ENCODE data around the gene ZC3H18. TPM values are rescaled to one million over a fixed set of nuclear protein-coding genes. Genes with fewer than 3 reads are reported as not detected.

The ZC3H18 gene
- polyA plus RNA-seq, 1 donor from 2014 or later: 12.8 TPM

GRCh38 chr16:88629835-88630234, 59.6 kb downstream of the ZC3H18 start:
- no peaks in the 10 kb centered on the region for H3F3A ChIP-seq (ENCODE audit: insufficient read depth, low read length, poor library complexity, severe bottlenecking)
- no peak overlapping the region for H3K27ac ChIP-seq (ENCODE audit: low read length)
- TF ChIP-seq EZH2 (IDR thresholded peaks at IDR 0.05; ENCODE audit: borderline replicate concordance, insufficient read depth, low read length, poor library complexity, severe bottlenecking) (no peak), MXI1 (conservative IDR thresholded peaks at IDR 0.05; ENCODE audit: poor library complexity, severe bottlenecking) (no peak), RAD21 (conservative IDR thresholded peaks at IDR 0.05) (no peak), POLR2AphosphoS5 (IDR thresholded peaks at IDR 0.05) (no peak), SMC3 (conservative IDR thresholded peaks at IDR 0.05; ENCODE audit: poor library complexity) (no peak), TAF1 (IDR thresholded peaks at IDR 0.05; ENCODE audit: low read depth) (no peak), EP300 (conservative IDR thresholded peaks at IDR 0.05; ENCODE audit: poor library complexity, severe bottlenecking) (no peak)
- TF ChIP-seq, protein P1, sequence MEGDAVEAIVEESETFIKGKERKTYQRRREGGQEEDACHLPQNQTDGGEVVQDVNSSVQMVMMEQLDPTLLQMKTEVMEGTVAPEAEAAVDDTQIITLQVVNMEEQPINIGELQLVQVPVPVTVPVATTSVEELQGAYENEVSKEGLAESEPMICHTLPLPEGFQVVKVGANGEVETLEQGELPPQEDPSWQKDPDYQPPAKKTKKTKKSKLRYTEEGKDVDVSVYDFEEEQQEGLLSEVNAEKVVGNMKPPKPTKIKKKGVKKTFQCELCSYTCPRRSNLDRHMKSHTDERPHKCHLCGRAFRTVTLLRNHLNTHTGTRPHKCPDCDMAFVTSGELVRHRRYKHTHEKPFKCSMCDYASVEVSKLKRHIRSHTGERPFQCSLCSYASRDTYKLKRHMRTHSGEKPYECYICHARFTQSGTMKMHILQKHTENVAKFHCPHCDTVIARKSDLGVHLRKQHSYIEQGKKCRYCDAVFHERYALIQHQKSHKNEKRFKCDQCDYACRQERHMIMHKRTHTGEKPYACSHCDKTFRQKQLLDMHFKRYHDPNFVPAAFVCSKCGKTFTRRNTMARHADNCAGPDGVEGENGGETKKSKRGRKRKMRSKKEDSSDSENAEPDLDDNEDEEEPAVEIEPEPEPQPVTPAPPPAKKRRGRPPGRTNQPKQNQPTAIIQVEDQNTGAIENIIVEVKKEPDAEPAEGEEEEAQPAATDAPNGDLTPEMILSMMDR (IDR thresholded peaks at IDR 0.05; ENCODE audit: poor library complexity, severe bottlenecking): no peak
- TF ChIP-seq, protein P2, sequence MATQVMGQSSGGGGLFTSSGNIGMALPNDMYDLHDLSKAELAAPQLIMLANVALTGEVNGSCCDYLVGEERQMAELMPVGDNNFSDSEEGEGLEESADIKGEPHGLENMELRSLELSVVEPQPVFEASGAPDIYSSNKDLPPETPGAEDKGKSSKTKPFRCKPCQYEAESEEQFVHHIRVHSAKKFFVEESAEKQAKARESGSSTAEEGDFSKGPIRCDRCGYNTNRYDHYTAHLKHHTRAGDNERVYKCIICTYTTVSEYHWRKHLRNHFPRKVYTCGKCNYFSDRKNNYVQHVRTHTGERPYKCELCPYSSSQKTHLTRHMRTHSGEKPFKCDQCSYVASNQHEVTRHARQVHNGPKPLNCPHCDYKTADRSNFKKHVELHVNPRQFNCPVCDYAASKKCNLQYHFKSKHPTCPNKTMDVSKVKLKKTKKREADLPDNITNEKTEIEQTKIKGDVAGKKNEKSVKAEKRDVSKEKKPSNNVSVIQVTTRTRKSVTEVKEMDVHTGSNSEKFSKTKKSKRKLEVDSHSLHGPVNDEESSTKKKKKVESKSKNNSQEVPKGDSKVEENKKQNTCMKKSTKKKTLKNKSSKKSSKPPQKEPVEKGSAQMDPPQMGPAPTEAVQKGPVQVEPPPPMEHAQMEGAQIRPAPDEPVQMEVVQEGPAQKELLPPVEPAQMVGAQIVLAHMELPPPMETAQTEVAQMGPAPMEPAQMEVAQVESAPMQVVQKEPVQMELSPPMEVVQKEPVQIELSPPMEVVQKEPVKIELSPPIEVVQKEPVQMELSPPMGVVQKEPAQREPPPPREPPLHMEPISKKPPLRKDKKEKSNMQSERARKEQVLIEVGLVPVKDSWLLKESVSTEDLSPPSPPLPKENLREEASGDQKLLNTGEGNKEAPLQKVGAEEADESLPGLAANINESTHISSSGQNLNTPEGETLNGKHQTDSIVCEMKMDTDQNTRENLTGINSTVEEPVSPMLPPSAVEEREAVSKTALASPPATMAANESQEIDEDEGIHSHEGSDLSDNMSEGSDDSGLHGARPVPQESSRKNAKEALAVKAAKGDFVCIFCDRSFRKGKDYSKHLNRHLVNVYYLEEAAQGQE (IDR thresholded peaks at IDR 0.05; ENCODE audit: borderline replicate concordance): no peak
- H2AFZ ChIP-seq (ENCODE audit: low read depth, low read length): no peak overlapping the region
- no peaks in the 10 kb centered on the region for H3K9me3 ChIP-seq (ENCODE audit: low read length)
- no peak overlapping the region for H3K9ac ChIP-seq (ENCODE audit: low read length)
- H3K36me3 ChIP-seq (ENCODE audit: insufficient read depth, low read length): no peaks in the 10 kb centered on the region
- no peak overlapping the region for H3K4me3 ChIP-seq (ENCODE audit: low read length)
- no peak overlapping the region for H3K4me2 ChIP-seq (ENCODE audit: low read length)
- no peaks in the 10 kb centered on the region for H3K9me2 ChIP-seq (ENCODE audit: insufficient read depth, low read length)
- H3K27me3 ChIP-seq (ENCODE audit: insufficient read depth, low read depth, low read length): peaks cover 12% of the 10 kb centered on the region
- no peaks in the 10 kb centered on the region for H3K79me2 ChIP-seq (replicated peaks; ENCODE audit: insufficient read depth, low read length)
- H4K20me1 ChIP-seq (ENCODE audit: insufficient read depth): no peaks in the 10 kb centered on the region

DNA sequence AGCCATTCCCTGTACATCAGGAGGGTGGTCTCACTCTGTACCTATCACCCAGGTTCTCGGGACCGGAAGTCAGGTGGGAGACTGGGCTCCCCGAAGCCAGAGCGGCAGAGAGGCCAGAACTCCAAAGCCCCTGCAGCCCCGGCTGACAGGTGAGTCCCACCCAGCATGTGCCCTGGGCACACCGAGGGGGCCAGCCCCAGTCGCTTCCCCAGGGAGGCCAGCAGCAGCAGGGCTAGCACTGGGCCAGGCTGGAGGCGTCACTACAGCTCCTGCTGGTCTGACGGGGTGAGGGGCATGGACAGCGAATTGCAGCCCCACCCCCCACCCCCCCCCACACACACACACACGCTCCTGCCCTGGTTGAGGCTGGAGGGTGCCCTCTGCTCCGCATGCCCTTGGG, 60.2 kb downstream of the ZC3H18 start:
- H3K27ac ChIP-seq (ENCODE audit: low read length): no peak overlapping the region
- no peak for TF ChIP-seq MXI1 (conservative IDR thresholded peaks at IDR 0.05; ENCODE audit: poor library complexity, severe bottlenecking)
- no peak for TF ChIP-seq EZH2 (IDR thresholded peaks at IDR 0.05; ENCODE audit: borderline replicate concordance, insufficient read depth, low read length, poor library complexity, severe bottlenecking)
- TF ChIP-seq, protein P1 (IDR thresholded peaks at IDR 0.05; ENCODE audit: poor library complexity, severe bottlenecking): no peak
- TF ChIP-seq POLR2AphosphoS5 (IDR thresholded peaks at IDR 0.05): no peak
- TF ChIP-seq RAD21 (conservative IDR thresholded peaks at IDR 0.05): no peak
- no peak for TF ChIP-seq SMC3 (conservative IDR thresholded peaks at IDR 0.05; ENCODE audit: poor library complexity)
- TF ChIP-seq TAF1 (IDR thresholded peaks at IDR 0.05; ENCODE audit: low read depth): no peak
- H3K36me3 ChIP-seq (ENCODE audit: insufficient read depth, low read length): no peaks in the 10 kb centered on the region
- no peaks in the 10 kb centered on the region for H3K9me2 ChIP-seq (ENCODE audit: insufficient read depth, low read length)
- no peaks in the 10 kb centered on the region for H3F3A ChIP-seq (ENCODE audit: insufficient read depth, low read length, poor library complexity, severe bottlenecking)
- no peak overlapping the region for H3K9ac ChIP-seq (ENCODE audit: low read length)
- no peak overlapping the region for H3K4me2 ChIP-seq (ENCODE audit: low read length)
- H4K20me1 ChIP-seq (ENCODE audit: insufficient read depth): no peaks in the 10 kb centered on the region
- no peaks in the 10 kb centered on the region for H3K79me2 ChIP-seq (replicated peaks; ENCODE audit: insufficient read depth, low read length)
- H3K4me3 ChIP-seq (ENCODE audit: low read length): no peak overlapping the region
- peaks cover 13% of the 10 kb centered on the region for H3K27me3 ChIP-seq (ENCODE audit: insufficient read depth, low read depth, low read length)
- H3K9me3 ChIP-seq (ENCODE audit: low read length): no peaks in the 10 kb centered on the region
- H2AFZ ChIP-seq (ENCODE audit: low read depth, low read length): no peak overlapping the region
